Stimulated activated CD4-positive, alpha-beta T cell treated with anti-CD3 and anti-CD28 coated beads, Interleukin-2, amount 100 ng/mL, for 4 hours (primary cell): ENCODE data around the gene SH3RF3.
"Not testable (repeated sequence)": the region's sequence is repeated elsewhere in the genome, so short reads cannot be mapped to it uniquely, and the experiment has no call there.

Experiments
- DNase-seq: peaks from one replicate; pipeline ENCODE4 v3.0.0-alpha.2; 2020; ENCODE audit warnings: low read depth

SH3RF3 gene

DNA sequence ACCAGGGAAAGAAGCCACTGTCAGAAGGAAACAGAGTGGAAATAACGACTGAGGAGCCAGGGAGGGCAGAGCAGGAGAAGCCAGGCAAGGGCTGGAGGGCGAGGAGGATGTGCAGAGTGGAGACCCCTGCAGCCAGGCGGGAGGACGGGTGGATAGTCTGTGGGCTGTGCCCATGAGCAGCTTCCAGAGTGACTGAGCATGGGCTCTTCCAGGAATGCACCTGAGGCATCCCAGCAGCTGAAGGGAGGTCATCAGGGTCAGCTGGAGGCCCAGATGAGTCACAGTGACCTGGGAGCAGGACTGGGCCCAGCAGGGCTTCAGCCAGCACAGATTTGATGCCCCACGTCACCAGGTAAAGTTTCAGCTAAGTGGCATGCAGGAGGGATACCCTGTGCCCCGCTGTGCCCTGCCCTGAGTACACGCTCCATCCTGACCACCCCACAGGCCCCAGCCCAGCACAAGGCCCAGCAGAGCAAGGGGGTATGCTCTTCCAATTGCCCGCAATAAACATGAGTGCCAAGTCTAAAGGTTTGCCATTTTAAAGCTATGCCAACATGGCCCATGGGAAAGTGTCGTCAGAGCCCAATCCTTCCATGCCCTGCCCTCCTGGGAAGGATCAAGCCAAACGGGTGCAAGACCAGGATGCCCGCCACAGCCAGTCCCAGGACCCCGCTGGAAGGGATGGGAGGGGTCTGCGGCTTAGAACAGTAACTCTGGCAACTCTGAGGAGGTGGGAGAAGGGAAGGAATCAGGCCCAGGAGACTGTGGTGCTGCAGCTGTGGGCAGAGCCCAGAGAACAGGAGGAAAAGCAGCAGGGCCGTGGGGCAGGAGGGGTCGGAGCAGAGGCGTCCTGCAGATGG, 399.1 kb downstream of the SH3RF3 start:
- DNase-seq = no peak

DNA sequence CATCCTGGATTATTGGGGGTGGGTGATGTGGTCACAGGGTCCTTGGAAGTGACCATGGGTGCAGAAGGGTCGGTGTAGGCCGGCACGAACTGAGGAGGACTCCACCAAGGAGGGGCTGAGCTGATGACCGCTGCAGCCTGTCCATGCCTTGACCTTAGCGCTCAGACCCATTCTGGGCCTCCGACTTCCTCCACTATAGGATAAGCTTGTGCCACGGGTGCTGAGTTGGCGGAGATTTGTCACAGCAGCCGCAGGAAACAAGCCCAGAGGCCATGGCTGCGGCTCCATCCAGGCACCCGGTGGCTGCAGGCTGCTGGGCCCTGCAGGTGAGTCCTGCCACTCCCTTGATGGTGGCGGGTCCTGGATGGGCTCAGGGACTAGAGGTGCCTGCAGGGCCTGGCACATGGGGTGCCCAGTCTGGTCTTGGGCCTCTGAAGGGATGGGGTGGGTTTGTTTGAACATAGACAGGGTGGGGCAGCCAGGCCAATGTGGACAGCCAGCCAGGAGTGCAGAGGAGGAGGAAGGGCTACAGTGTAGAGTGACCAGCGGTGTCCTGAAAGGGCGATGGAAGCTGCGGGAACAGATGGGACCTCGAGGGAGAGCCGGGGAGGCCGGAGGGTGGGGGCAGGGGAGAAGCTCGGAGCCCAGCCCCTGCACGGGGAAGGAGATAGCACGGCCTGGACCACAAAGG, 400.0 kb downstream of the SH3RF3 start:
- no peak for DNase-seq

DNA sequence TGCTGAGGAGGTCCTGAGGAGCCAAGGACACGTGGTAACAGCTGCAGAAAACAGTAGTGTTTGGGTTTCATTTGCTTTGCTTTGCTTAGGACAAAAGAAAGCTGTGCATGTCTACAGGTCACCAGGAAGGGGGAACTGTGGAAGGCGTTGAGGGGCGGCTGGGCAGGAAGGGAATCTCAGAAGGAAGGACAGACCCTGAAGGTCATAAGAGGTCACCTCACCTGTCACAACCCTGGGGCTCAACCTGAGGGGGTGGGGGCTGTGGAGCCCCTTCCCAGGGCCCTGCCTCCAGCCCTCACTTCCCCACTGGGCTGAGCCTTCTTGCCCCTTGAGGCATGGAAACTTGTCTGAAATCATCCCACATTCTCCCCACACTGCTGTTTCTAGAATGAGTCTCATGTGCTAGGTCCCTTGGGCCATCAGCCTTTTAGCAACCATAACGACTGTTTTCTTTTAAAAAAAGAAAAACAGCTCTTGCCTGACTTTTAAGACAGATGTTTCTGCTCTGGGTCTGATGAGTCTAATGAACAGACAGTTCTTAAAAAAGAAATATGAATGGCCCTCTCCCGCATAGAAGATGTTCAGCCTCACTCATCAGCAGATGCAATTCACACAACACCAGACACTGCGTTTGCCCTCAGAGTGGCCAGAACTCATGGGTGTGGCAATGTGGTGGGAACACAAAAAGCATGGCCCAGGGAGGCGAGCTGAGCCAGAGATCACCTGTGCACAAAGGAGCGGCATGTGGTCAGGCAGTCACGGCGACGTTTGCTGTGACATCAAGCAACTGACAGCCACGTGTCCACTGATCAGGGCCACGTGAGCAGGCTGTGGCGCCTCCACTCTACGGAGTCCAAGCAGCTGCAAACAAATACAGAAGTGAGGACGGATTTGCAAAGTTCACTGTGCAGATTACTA, 400.8 kb downstream of the SH3RF3 start:
- DNase-seq = no peak

DNA sequence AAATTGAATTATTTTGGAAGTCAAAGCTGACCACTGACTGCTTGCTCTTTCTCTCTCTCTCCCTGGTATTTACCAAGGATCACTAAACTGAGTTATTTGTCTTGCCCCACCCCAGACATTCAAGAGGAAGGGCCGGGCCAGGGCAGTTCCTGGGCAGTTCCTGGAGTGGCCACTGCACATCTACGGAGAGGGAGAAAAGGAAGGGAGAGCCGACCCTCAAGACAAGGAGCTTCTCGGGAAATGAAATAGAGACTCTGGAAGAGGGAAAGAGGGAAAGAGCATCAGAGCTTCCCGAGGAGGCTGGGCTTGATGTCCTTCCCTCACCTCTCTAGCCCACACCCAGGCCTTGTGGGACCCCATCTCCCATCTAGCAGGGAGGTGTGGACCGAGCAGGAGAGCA, 401.7 kb downstream of the SH3RF3 start:
- DNase-seq = no peak

DNA sequence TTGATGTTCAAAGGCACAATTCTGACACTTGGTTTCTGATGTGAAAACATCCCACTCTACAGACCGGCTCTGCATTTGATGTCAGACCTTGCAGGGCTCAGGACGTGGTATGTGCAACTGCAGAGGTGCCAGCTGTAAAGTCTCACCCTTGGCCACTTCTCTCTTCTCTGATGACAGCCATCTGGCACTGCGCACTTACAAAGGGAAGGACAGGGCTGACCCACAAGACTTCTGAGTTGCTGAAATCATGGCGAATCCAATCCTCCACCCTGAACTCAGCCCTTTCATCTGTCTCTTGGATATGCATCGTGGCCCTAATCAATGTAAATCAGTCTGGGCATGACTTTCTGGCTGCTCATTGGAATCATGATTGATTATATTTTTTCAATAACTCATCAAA, 402.2 kb downstream of the SH3RF3 start:
- no peak for DNase-seq

DNA sequence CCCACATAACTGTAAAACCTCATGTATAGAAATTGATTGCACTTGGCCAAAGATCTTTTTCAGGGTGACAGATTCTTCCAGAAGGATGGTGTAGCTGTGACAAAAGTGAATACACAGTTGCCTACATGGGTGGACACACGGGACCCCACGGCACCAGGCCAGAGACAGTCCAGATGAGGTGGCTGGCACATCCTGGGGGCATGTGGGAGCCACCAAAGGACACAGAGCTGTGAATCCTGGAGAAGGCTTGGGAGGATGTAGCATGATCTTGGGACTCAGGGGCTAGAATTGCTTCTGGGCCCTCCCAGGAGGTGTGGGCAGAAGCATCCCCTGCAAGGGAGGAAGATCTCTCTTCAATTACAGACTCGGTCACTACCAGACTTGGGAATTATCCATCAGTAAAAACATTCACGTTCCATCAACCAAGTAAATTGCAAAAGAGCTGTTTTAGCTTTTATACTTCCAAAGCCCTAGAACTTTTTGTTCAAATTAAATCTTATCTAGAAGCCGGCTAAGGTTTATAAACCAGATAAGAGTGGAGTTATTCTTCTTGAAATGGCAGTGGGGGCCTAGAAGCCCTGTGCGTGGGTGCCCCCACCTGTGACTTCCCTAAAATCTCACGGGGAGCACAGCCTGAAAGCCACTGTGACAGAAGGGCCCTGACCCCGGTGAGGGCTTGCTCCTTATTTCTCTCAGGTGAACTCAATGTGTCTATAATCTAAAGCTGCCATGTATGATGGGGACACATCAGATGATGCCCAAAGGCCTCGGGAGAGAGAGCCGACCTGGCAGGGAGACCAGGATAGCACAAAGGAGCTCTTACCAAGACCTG, 403.1 kb downstream of the SH3RF3 start:
- DNase-seq = no peak

DNA sequence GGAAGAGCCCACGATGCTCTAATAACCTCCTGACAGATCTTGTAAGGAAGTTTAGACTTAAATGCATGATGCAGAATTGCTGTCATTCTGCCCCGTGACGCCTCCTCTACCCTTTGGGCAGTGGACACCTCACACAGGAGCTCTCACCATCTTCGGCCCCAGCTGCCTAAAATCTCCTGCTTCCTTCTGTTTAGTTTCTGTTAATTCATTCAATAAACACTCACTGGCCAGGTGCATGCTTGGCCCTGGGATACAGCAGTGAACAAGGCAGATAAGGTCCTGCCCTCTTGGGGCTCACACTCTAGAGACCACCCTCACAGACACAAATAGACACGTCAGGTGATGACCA, 403.7 kb downstream of the SH3RF3 start:
- DNase-seq = no peak

DNA sequence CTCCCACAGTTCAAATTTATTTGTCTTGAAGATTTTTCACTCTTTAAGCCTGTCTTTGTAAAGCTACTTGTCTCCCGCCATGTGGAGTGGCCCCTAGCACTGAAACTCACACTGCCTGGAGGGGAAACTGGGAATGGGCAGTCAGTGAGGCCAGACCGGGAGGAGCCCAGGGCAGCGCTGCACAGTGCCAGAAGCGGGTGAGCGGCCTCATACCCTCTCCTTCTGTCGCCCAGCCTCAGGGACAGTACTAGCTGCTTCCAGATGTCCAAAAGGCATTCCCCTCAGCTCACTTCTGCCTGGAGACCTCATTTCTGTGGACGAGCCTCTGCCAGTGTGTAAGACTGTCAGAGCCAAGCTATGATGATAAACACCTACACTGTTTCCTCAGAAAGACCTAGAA, 404.8 kb downstream of the SH3RF3 start:
- no peak for DNase-seq

DNA sequence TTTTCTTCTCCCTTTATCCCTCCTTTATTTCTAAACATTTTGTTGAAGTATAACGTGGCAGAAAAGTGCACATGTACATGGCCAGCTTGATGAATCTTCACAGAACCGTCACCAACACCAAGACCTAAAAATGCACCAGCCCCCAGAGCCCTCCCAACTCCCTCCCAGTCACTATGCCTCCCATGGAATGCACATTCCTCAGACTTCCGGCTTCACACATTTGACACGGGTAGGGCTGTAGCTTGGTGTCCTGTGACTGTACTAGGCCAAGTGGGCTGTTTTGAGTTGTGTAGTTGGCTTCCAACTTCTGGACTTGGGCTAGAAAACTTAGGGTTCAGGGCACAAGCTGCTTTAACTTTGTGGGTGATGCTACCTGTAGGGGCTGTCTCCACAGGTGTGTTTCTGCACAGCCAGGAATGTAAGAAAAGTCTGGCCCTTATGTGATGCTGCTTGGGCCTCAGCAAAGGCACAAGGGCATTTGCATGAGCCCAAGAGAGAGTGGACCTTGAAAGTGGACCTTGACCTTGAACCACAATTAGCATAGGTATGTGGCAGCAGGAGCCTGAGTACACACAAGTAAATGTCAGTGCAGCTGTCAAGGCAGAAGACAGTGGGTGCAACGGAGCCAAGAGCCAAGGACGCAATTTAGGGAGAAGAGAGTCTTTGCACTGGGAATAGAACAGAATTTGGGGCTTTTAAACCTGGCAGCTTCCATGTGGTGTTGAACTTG, 406.4 kb downstream of the SH3RF3 start:
- no peak for DNase-seq

DNA sequence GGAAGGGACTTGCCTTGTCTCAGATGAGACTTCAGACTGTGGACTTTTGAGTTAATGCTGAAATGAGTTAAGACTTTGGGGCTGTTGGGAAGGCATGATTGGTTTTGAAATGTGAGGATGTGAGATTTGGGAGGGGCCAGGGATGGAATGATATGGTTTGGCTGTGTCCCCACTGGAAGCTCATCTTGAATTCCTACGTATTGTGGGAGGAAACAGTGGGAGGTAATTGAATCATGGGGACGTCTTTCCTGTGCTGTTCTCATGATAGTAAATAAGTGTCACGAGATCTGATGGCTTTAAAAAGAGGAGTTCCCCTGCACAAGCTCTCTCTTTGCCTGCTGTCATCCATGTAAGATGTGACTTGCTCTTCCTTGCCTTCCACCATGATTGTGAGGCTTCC, 407.6 kb downstream of the SH3RF3 start:
- not testable (repeated sequence) for DNase-seq

DNA sequence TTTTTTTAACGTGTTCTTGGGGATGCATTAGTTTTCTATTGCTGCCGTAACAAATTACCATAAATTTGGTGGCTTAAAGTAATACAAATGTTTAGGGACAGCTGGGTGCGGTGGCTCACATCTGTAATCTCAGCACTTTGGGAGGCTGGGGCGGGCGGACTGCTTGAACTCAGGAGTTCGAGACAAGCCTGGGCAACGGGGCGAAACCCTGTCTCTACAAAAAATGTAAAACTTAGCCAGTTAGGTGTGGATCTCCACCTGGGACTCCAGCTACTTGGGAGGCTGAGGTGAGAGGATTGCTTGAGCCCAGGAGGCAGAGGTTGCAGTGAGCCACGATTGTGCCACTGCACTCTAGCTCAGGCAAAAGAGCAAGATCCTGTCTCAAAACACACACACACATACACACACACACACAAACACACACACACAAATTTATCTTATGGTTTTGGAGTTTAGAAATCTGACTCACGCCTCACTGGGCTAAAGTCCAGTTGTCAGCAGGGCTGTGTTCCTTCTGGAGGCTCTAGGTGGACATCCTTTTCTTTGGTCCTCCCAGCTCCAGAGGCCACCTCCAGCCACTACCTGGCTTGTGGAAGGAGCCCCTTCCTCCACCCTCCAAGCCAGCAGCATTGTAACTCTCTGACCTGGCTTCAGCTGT, 408.7 kb downstream of the SH3RF3 start:
- no peak for DNase-seq

DNA sequence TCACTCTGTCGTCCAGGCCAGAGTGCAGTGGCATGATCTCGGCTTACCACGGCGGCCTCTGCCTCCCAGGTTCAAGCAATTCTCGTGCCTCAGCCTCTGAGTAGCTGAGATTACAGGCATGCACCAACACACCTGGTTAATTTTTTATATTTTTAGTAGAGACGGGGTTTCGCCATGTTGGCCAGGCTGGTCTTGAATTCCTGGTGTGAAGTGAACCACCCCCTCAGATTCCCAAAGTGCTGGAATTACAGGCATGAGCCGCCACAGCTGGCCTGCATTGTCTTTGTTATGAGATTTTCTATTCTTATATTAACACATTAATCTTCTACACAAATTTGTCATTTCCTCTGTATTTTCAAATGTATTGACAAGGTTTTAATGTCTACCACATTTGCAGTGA, 409.5 kb downstream of the SH3RF3 start:
- no peak for DNase-seq

DNA sequence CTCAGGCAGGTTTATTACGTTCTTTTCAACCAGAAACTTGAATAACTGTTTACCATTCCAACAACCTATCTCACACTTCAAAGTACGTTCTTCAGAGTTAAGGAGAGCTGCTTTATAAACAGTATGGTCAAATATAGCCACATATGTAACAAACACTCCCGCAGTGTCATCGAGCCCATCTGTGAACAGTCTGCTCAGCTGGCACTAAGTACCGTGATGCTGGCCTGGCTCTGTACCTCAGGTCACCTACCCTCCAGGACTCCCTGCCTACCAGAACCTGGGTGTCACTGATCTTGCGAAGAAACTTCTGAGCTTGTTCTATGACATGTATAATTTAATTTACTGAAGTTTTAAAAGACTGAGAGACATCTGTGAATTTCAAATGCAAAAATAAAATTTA, 413.4 kb downstream of the SH3RF3 start:
- DNase-seq = no peak

DNA sequence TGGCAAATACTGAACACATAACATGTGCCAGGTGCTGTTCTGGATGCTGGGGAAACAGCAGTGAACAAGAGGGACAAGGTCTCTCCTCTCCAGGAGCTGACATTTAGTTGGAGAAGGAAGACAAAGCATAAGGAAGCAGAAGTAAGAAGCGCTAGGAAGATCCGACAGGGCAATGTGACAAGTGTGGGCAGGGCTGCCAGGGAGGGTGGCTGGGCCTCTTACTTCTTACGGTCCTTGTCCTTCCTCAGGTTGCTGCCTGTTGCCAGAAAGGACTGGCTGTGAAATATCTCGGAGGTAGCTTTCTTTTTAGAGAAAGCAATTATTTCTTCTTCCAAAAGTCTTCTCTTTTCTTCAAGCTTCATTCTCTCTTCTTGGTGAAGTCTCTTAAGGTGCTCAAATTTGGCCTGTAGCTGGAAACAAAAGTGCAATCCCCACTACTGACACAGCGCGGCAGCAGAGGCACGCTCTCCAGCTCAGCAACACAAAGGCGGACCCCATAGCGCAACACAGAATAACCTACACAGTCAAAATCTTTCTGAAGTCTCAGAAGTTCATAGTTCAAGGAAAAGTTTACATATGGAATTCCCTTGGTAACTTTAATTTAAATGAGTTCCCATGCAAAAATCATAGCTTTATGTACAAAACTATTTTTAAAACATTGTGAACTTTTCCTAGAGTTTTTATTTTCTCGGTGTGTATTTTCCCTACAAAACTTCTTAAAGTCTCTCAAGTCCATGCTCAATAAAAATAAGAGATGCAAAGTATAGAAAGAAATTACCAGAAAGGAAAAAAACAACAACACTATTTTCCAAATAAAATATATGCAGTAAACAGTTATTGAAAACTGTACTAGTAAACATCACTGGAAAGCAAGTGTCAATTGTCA, 417.1 kb downstream of the SH3RF3 start:
- peak; percentile 25 for DNase-seq

DNA sequence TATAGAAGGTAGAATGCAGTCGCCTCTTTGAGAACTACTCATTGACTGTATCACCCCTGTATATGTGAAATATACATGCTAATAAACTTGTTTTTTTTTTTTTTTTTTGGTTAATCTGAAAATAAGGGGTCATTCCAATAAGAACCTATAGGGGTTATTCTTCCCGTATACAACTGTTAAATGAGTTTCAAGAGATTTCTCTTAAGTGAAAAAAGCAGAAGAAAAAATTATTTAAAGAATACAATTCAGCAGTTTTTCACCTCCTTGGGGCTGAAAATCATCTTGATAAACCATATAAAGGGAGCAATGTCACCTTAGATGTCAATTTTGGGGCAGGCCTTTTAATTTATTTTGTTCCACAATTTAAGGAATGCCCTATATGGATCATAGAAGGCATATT, 418.3 kb downstream of the SH3RF3 start:
- no peak for DNase-seq

DNA sequence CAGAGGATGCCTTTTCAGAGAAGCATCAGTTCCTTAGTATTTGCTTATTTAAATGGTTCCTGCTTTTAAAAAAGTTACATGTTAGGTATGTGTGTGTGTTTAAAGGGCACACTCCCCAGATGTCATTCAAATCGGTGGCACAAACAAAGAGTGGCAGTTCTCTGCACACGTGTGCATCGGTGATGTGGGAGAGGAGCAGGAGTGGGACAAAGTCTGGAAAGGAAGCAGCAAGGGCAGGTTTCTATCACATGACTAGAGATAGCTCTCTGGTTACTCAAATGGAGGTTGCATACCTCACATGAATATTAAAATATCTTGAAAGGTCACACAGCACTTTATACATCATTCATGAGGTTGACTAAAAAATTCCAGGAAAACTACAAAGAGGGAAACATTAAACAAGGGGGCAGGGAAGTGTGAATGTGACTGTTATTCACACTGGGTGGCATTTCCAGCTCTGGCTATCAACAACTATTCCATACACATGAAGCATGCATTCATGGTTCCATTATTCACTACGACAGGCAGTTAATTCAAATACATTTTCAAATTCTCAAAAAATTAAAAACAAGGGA, 420.1 kb downstream of the SH3RF3 start:
- no peak for DNase-seq
